Endothelial cell of hepatic sinusoid (primary cell): Measurements from ENCODE around the gene TRAK1.

Experiments used
- in situ Hi-C: cut with HindIII; loops from 2 replicates; pipeline ENCODE4 v1.10.0; 2017; ENCODE audit warnings: low sequenced_read_pairs

Gene TRAK1

GRCh38 chr3:42122261-42123011 lies 31.3 kb downstream of the TRAK1 start:
- in situ Hi-C loops, result no loop called here

DNA sequence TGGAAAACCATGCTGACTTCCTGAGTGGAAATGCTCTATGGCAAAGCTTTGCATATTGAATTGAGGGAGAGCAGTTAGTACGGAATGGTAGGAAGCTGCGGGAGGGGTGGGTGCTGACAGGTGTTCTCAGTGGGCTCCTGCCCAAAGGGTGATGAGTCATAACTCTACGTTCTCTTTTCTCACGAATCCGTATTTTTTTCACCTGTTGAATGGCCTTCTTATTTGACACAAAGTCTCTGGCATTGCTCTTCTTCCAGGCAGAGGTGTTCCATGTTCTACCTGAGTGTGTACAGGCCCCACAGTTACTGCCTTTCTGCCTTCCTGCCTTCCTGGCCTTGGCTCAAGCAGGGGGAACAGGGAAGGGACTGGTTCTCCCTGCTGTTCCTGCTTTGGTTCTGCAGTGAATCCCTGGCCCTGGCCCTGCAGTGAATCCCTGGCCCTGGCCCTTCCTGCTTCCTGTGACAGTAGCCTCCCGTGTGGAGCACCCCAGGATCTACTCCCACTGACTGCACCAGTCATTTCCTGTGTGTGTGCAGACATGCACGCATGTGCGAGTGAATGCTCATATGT lies 31.9 kb downstream of the TRAK1 start:
- in situ Hi-C loops, result no loop called here

DNA sequence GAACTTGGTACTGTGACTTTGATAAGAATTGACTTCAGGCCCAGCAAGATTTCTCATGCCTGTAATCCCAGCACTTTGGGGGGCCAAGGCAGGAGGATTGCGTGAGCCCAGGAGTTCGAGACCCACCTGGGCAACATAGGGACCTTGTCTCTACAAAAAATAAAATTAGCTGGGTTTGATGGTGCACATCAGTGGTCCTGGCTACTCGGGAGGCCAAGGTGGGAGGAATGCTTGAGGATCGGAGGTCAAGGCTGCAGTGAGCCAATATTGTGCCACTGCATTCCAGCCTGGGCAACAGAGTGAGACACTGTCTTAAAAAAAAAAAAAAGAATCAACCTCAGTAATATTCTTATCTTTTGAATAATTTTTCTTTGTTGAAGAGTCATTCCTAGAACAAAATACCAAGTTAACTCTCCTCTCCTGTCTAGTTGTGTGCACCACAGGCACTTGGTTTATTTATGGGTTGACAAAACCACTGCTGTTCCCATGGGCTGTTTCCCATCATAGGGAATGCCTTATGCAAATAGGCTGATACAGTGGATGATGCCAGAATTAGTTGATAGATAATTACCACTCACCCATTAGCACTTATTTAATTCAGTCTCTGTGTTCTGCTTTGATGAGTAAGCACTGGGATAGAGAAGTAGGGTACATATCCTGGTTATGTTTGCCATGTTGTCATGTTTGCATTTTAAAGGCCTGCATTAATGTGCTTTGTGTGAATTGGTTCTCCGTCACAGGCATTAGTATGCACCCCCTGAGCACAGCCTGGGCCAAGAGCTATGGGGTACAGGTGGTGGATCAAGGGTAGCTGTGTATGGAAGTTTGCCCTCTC lies 32.9 kb downstream of the TRAK1 start:
- in situ Hi-C loops, result no loop called here

GRCh38 chr3:42127226-42127625 lies 36.1 kb downstream of the TRAK1 start:
- in situ Hi-C loops, result loop anchor here (5.0 kb wide), 1 partner anchor 45 kb away; no protein-coding TSS in a partner anchor

DNA sequence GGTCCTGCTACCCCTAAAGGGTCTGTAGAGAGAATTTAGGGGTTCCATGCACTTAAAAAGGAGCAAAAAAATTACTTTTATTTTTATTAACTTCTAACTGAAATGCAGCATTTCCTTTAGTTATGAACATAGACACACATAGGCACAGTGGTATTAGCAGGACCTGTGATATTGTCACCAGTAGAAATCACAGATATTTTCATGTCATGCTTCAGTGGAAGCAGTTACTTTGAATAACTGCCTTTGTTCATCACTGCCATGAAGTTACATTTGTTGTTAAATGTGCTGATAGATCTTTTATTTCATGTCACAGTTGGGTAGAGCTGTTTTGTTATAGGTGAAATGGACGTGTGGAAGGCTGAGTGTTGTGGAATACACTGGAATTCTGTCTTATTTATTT lies 37.4 kb downstream of the TRAK1 start:
- in situ Hi-C loops, result loop anchor here (5.0 kb wide), 1 partner anchor 44 kb away; no protein-coding TSS in a partner anchor

- in situ Hi-C loops, result loop anchor here (5.0 kb wide), 1 partner anchor 43 kb away; no protein-coding TSS in a partner anchor
Observed at GRCh38 chr3:42129014-42129953, 38.1 kb downstream of the TRAK1 start.

DNA sequence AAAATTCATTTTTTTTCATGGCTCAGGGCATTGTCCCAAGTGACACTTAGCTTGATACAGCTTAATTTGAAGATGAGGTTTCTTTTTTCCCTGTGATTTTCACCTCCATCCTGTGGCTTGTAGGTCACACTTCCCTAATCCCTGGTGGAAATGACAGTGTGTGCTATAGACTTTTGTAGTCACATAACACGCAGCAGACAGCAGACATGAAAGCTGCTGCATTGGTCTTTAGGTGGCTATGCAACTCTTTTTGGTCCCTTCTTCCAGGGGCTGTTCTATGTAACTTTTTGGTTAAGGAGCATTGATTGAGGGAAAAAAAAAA lies 38.8 kb downstream of the TRAK1 start:
- in situ Hi-C loops, result loop anchor here (10.0 kb wide), 1 partner anchor 65 kb away; no protein-coding TSS in a partner anchor

- in situ Hi-C loops, result loop anchor here (10.0 kb wide), 1 partner anchor 64 kb away; no protein-coding TSS in a partner anchor
Observed at GRCh38 chr3:42130329-42131070, 39.3 kb downstream of the TRAK1 start.

DNA sequence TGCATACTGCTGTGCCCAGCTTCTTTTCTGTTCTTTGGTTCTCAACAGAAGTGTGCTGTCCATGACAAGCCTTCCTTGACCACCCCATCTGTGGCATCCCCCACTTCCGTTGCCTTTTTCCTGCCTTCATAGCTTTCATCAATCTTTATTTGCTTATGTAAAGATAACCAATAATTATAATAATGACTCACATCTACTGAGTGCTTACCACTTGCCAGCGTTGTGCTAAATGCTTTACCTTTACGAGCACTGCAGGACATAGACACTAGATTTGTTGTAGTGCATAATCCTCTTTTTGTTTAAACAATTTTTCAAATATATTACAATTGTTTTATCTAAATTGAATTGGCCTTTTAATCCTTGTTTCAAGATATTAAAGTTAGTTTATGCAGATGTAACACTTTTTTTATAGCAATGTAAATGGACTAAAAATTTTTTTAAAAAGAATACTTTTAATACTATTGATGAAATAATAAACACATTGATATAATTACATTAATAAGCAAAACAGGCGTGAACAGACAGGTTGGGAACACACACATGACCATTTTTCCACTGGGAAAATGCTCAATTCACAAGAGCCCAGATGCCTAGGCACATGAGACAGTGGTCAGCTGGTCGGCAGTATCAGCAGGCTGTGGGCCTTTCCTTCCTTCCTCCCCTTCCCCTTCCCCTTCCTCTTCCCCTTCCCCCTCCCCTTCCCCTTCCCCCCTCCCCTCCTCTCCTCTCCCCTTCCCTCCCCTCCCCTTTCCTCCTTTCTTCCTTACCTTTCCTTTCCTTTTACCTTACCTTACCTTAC lies 42.5 kb downstream of the TRAK1 start:
- in situ Hi-C loops, result loop anchor here (10.0 kb wide), 1 partner anchor 61 kb away; no protein-coding TSS in a partner anchor

- in situ Hi-C loops, result loop anchor here (10.0 kb wide), 1 partner anchor 60 kb away; no protein-coding TSS in a partner anchor
Observed at GRCh38 chr3:42134867-42135464, 43.8 kb downstream of the TRAK1 start.

GRCh38 chr3:42139621-42140453 lies 48.7 kb downstream of the TRAK1 start:
- in situ Hi-C loops, result loop anchor here (10.0 kb wide), 1 partner anchor 55 kb away; no protein-coding TSS in a partner anchor

DNA sequence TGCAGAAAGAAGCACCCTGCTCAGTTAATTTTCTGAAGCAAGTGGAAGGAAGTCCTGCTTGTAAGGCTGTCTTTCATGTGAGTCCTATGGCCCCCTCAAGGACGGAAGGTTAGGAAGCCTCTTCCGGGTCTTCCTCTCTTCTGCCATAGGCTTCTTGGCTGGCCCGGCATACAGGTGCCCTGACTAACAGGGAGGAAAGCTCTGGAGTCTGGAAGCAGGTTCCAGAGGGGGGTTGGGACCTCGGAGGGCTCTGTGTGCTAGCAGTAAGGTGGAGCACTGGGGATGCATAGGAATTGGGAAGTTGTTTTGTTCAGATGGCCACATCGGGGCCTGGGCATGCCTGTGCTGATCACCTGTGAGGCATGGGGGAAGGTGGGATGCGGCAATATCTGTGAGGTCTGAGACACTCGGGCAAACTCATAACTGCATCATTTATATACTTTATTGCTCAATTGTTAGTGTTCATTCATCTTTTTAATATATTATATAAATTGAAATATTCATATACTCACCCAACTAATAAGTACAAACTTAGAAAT lies 49.6 kb downstream of the TRAK1 start:
- in situ Hi-C loops, result no loop called here

GRCh38 chr3:42143440-42143839 lies 52.3 kb downstream of the TRAK1 start:
- in situ Hi-C loops, result no loop called here

GRCh38 chr3:42144209-42144608 lies 53.1 kb downstream of the TRAK1 start:
- in situ Hi-C loops, result no loop called here

DNA sequence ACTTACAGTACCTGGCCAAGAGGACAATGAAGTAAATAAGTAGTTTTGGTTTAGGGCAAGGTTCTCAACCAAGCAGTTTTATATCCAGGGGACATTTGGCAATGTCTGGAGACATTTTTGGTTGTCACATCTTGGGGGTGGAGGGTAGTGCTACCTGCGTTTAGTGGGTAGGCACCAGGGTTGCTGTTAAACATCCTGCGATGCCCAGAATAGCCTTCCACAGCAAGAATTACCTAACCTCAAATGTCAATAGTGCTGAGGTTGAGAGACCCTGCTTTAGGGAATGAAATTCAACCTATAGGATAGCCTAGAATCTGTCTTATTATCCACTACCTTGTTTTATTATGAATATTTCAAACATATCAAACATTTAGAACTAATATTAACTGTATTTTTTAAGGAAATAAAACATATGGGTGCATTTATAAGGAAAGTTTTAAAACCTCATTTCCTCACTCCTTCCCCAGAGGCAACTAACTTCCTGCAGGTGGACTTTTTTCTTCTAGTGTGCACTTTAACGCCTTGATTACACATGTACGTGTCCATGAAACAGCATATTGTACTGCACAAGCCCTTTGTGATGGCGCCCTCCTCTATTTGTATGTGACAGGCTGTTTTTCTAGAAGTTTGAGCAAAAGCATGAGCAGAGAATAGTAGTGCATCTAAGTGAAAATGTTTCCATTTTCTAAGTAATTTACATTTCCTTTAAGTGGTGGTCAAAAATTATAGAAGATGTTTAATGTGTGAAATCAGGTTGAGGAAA lies 57.1 kb downstream of the TRAK1 start:
- in situ Hi-C loops, result no loop called here

- in situ Hi-C loops, result no loop called here
Observed at GRCh38 chr3:42148982-42149432, 57.9 kb downstream of the TRAK1 start.
